GM12878 (cell line): Measurements from ENCODE around the gene COL5A1. TPM values are rescaled to one million over a fixed set of nuclear protein-coding genes. Genes with fewer than 3 reads are reported as not detected.

Experiments
- ATAC-seq: fragments of 200-7000 bp; cut with Tn5 transposase; 3 replicates; pipeline ENCODE4 v1.9.1; 2020; ENCODE audit warnings: mild to moderate bottlenecking, moderate library complexity
- BruUV-seq: library from RNA; stranded (reverse); fragments of 400-500 nt; replicated peaks from 2 replicates; lab custom pipeline; 2021; lab: Mats Ljungman, UMichigan
- CTCF ChIA-PET: fragments of 300-600 bp; sonication (Branson Sonifier 250); formaldehyde crosslinking; extraction: SDS; loops from one replicate; lab custom pipeline; 2021; ENCODE audit warnings: inconsistent platforms; lab: Yijun Ruan, JAX
- POLR2A ChIA-PET: fragments of 350-600 bp; formaldehyde crosslinking; extraction: SDS; loops from one replicate; lab custom pipeline; 2021; ENCODE audit warnings: inconsistent platforms; lab: Charles Lee
- RAD21 ChIA-PET: fragments of 300-600 bp; sonication (Branson Sonifier 250); formaldehyde crosslinking; loops from one replicate; lab custom pipeline; 2023; ENCODE audit warnings: antibody characterized with exemption; ENCODE audit not compliant: unreplicated experiment; lab: Charles Lee
- SMC1A ChIA-PET: fragments of 300-600 bp; sonication (Branson Sonifier 250); formaldehyde crosslinking; loops from one replicate; lab custom pipeline; 2023; ENCODE audit not compliant: unreplicated experiment, uncharacterized antibody; lab: Charles Lee
- DNase-seq: peaks from one replicate; pipeline ENCODE4 v3.0.0-alpha.2; 2011; ENCODE audit warnings: low read depth, low spot score
- FAIRE-seq: peaks from 3 replicates; lab custom pipeline; 2011; peaks lifted over from hg19 to GRCh38; lab: Jason Lieb, UNC
- H2AFZ ChIP-seq: 2 replicates; pipeline ENCODE4 v1.6.0; 2011; ENCODE audit warnings: low read depth, low read length, control low read depth; ENCODE audit not compliant: control insufficient read depth
- H3K27ac ChIP-seq: 2 replicates; pipeline ENCODE4 v1.5.1; 2011; ENCODE audit warnings: control low read depth; ENCODE audit not compliant: control insufficient read depth, insufficient read depth
- H3K27me3 ChIP-seq, 2 experiments: replicated peaks in 1 of 2; 2 replicates each; pipeline versions ENCODE4 v1.6.0 to v1.6.1; 2011; ENCODE audit warnings: low read length in 1 of 2; ENCODE audit not compliant: control insufficient read depth in 2 of 2, insufficient read depth in 2 of 2
- H3K36me3 ChIP-seq, 2 experiments: 2 replicates each; pipeline ENCODE4 v1.5.1; 2011; ENCODE audit warnings: low read length in 1 of 2; ENCODE audit not compliant: control insufficient read depth in 2 of 2, insufficient read depth in 2 of 2
- H3K4me1 ChIP-seq: 2 replicates; pipeline ENCODE4 v1.6.1; 2011; ENCODE audit warnings: mild to moderate bottlenecking, low read length, moderate library complexity, mixed read lengths; ENCODE audit not compliant: control insufficient read depth, insufficient read depth
- H3K4me2 ChIP-seq: 2 replicates; pipeline ENCODE4 v1.6.0; 2011; ENCODE audit warnings: control low read depth; ENCODE audit not compliant: control insufficient read depth, insufficient read depth
- H3K4me3 ChIP-seq: fragments of 200-600 bp; sonication (generic); 2 replicates; pipeline ENCODE4 v1.5.1; 2016
- H3K79me2 ChIP-seq: 2 replicates; pipeline ENCODE4 v1.6.0; 2011; ENCODE audit warnings: low read length; ENCODE audit not compliant: control insufficient read depth, insufficient read depth
- H3K9ac ChIP-seq: 2 replicates; pipeline ENCODE4 v1.8.0; 2011; ENCODE audit warnings: low read length, control low read depth, mixed read lengths; ENCODE audit not compliant: control insufficient read depth, insufficient read depth
- H3K9me3 ChIP-seq: replicated peaks from 3 replicates; pipeline ENCODE4 v1.5.1; 2011; ENCODE audit warnings: mild to moderate bottlenecking, low read length; ENCODE audit not compliant: control insufficient read depth, insufficient read depth
- H4K20me1 ChIP-seq: 2 replicates; pipeline ENCODE4 v1.6.0; 2011; ENCODE audit not compliant: control insufficient read depth, insufficient read depth
- BMI1 ChIP-seq: fragments of 450-650 bp; IDR thresholded peaks from 2 replicates; pipeline ENCODE4 v1.6.1; 2016; ENCODE audit warnings: mild to moderate bottlenecking, moderate library complexity, borderline replicate concordance
- FOXK2 ChIP-seq: fragments of 450-650 bp; IDR thresholded peaks from 2 replicates; pipeline ENCODE4 v1.6.1; 2017; ENCODE audit warnings: mild to moderate bottlenecking, moderate library complexity
- MEF2A ChIP-seq: IDR thresholded peaks from 2 replicates; pipeline ENCODE4 v1.6.1; 2011; ENCODE audit warnings: low read depth, mild to moderate bottlenecking, low read length, moderate library complexity; ENCODE audit not compliant: insufficient read depth
- MTA2 ChIP-seq: fragments of 450-650 bp; IDR thresholded peaks from 2 replicates; pipeline ENCODE4 v1.6.1; 2016; ENCODE audit warnings: low read depth, mild to moderate bottlenecking, moderate library complexity
- RBBP5 ChIP-seq: fragments of 200-600 bp; sonication (generic); conservative IDR thresholded peaks from 2 replicates; pipeline ENCODE4 v1.6.1; 2016
- RCOR1 ChIP-seq: conservative IDR thresholded peaks from 2 replicates; pipeline ENCODE4 v1.6.1; 2012; ENCODE audit warnings: low read depth, low read length, improper control_type of control experiment
- SREBF1 ChIP-seq: IDR thresholded peaks from 2 replicates; pipeline ENCODE4 v1.6.1; 2012; ENCODE audit warnings: mild to moderate bottlenecking, low read length
- SUPT20H ChIP-seq: IDR thresholded peaks from 2 replicates; pipeline ENCODE4 v1.6.1; 2011; ENCODE audit warnings: low read depth, mild to moderate bottlenecking, low read length, moderate library complexity, borderline replicate concordance; ENCODE audit not compliant: control insufficient read depth
- TBL1XR1 ChIP-seq: IDR thresholded peaks from 2 replicates; pipeline ENCODE4 v1.6.1; 2012; ENCODE audit warnings: low read depth, low read length, improper control_type of control experiment
- ZSCAN29 ChIP-seq: fragments of 450-650 bp; IDR thresholded peaks from 2 replicates; pipeline ENCODE4 v1.6.1; 2017; ENCODE audit warnings: mild to moderate bottlenecking, moderate library complexity
- WGBS: methylation state at CpG from one replicate; pipeline ENCODE4 v1.1.6; 2016; ENCODE audit warnings: low lambda C conversion rate; ENCODE audit not compliant: insufficient replicate concordance, insufficient coverage; ENCODE audit errors: missing lambda C conversion rate; 5-methylcytosine and 5-hydroxymethylcytosine counted together
- in situ Hi-C: fragments of 300-500 bp; cut with MboI; formaldehyde crosslinking; loops from 9 replicates; pipeline ENCODE4 v1.14.3; 2018; ENCODE audit warnings: mixed read lengths
- intact Hi-C: fragments of 100-400 bp; cut with micrococcal nuclease; formaldehyde crosslinking; loops from one replicate; pipeline ENCODE4 v1.14.2; 2022; ENCODE audit not compliant: unreplicated experiment
- polyA plus RNA-seq, 11 experiments: library from polyadenylated mRNA; depleted of rRNA in 4 of 11; unstranded in 6 of 11; stranded (reverse) in 5 of 11; fragments of >200 nt; fragmentation: Nextera tagmentation in 4 of 11; fragmentation: Illumina TruSeq in 1 of 11; extraction: Ambion mirVana in 4 of 11; extraction: Trizol in 1 of 11; gene quantifications; 1 replicate in 1 of 11; 2 replicates in 10 of 11; pipeline versions ENCODE4 v1.2.1 to v1.2.3, GENCODE V29; 2011 to 2016; ENCODE audit warnings: inconsistent platforms in 2 of 11, missing spikeins in 2 of 11, low read depth in 1 of 11
- total RNA-seq, 4 experiments: library from RNA; depleted of rRNA in 3 of 4; stranded (reverse); fragments of >200 nt in 3 of 4; fragmentation: Illumina TruSeq in 1 of 4; extraction: Trizol in 1 of 4; gene quantifications; 2 replicates each; pipeline versions ENCODE4 v1.2.1 to v1.2.3, GENCODE V29; 2013 to 2021
- TF ChIP-seq, protein P1 (sequence below): IDR thresholded peaks from 2 replicates; pipeline ENCODE4 v1.6.1; 2011; ENCODE audit warnings: mild to moderate bottlenecking, low read depth, low read length, moderate library complexity; ENCODE audit not compliant: insufficient replicate concordance
- TF ChIP-seq, protein P2 (sequence below): fragments of 450-650 bp; formaldehyde crosslinking; IDR thresholded peaks from 2 replicates; pipeline ENCODE4 v1.4.0; 2020; ENCODE audit warnings: mild to moderate bottlenecking, moderate library complexity
- TF ChIP-seq, protein P3 (sequence below): fragments of 450-650 bp; IDR thresholded peaks from 2 replicates; pipeline ENCODE4 v1.6.1; 2018; ENCODE audit warnings: mild to moderate bottlenecking, low read depth, moderate library complexity; ENCODE audit not compliant: partially characterized antibody
- TF ChIP-seq, protein P4 (sequence below): fragments of 450-650 bp; conservative IDR thresholded peaks from 2 replicates; pipeline ENCODE4 v1.6.1; 2017; ENCODE audit warnings: mild to moderate bottlenecking, moderate library complexity

COL5A1 gene
- total and polyA plus RNA-seq, 10 of the 15 experiments (the other 5 are each of a cell fraction or from before 2014, with no cell fraction given), result under 0.01 to 0.15 (median 0.13) TPM; not detected in 4

DNA sequence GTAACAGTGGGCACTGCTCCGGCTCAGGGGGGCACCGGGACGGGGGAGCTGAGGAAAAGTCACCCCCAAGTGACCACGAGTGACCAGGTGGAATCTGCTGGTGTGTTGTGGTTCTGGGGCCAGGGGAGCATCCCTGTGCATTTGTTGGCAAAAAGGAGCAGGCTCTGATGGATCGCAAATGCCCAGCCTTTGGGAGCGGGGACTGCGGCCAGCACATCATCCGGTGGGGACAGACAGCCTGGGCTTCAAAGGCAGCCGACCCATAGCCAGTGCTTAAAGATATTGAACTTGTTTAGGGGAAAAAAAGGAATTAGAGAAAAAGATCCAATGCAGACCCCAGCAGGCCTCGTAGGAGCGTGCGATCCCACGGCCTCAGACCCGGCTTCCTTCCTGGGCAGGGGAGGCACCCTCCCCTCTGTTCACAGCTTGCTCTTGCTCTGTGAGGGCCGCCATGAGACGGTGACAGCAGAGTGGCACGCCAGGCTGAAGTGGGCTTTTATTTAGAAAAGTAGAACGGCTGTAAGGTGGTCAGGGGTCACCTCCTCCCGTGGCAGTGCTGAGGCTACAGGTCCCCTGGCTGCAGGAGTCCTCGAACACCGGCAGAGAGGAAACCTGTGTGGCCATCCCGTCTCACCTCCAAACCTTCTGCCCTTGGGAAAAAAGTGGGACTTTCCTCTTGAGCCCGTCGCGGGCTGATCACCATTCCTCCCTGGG, 41.2 kb downstream of the COL5A1 start:
- H3K9ac ChIP-seq, result no peak overlapping the region
- no peak overlapping the region for H2AFZ ChIP-seq
- no peaks in the 10 kb centered on the region for H3K36me3 ChIP-seq
- no peaks in the 10 kb centered on the region for H4K20me1 ChIP-seq
- POLR2A ChIA-PET, result no interaction called here
- RAD21 ChIA-PET, result no interaction called here
- no peak overlapping the region for H3K27ac ChIP-seq
- no peak overlapping the region for H3K4me2 ChIP-seq
- intact Hi-C loops (no loop called here), in situ Hi-C loops (no loop called here)
- no TSS peak for BruUV-seq
- H3K9me3 ChIP-seq, result no peaks in the 10 kb centered on the region; the same call in 2 of the 3 replicates
- FAIRE-seq, result no peak
- no peaks in the 10 kb centered on the region for H3K79me2 ChIP-seq
- no peak overlapping the region for H3K4me3 ChIP-seq
- no peaks in the 10 kb centered on the region for H3K27me3 ChIP-seq
- 41% methylated on average over 25 of the region's 25 CpGs for WGBS
- H3K4me1 ChIP-seq, result no peaks in the 10 kb centered on the region
- SMC1A ChIA-PET, result no interaction called here
- ATAC-seq, result no peak
- CTCF ChIA-PET, result no interaction called here
- DNase-seq, result no peak
- TF ChIP-seq RCOR1, result no peak
- no peak for TF ChIP-seq FOXK2
- no peak for TF ChIP-seq BMI1
- no peak for TF ChIP-seq MEF2A
- TF ChIP-seq SREBF1, result no peak
- TF ChIP-seq RBBP5, result no peak
- no peak for TF ChIP-seq MTA2
- TF ChIP-seq, protein P1, sequence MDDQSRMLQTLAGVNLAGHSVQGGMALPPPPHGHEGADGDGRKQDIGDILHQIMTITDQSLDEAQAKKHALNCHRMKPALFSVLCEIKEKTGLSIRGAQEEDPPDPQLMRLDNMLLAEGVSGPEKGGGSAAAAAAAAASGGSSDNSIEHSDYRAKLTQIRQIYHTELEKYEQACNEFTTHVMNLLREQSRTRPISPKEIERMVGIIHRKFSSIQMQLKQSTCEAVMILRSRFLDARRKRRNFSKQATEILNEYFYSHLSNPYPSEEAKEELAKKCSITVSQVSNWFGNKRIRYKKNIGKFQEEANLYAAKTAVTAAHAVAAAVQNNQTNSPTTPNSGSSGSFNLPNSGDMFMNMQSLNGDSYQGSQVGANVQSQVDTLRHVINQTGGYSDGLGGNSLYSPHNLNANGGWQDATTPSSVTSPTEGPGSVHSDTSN, result no peak
- TF ChIP-seq, protein P2, sequence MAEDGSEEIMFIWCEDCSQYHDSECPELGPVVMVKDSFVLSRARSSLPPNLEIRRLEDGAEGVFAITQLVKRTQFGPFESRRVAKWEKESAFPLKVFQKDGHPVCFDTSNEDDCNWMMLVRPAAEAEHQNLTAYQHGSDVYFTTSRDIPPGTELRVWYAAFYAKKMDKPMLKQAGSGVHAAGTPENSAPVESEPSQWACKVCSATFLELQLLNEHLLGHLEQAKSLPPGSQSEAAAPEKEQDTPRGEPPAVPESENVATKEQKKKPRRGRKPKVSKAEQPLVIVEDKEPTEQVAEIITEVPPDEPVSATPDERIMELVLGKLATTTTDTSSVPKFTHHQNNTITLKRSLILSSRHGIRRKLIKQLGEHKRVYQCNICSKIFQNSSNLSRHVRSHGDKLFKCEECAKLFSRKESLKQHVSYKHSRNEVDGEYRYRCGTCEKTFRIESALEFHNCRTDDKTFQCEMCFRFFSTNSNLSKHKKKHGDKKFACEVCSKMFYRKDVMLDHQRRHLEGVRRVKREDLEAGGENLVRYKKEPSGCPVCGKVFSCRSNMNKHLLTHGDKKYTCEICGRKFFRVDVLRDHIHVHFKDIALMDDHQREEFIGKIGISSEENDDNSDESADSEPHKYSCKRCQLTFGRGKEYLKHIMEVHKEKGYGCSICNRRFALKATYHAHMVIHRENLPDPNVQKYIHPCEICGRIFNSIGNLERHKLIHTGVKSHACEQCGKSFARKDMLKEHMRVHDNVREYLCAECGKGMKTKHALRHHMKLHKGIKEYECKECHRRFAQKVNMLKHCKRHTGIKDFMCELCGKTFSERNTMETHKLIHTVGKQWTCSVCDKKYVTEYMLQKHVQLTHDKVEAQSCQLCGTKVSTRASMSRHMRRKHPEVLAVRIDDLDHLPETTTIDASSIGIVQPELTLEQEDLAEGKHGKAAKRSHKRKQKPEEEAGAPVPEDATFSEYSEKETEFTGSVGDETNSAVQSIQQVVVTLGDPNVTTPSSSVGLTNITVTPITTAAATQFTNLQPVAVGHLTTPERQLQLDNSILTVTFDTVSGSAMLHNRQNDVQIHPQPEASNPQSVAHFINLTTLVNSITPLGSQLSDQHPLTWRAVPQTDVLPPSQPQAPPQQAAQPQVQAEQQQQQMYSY, result no peak
- TF ChIP-seq, protein P3, sequence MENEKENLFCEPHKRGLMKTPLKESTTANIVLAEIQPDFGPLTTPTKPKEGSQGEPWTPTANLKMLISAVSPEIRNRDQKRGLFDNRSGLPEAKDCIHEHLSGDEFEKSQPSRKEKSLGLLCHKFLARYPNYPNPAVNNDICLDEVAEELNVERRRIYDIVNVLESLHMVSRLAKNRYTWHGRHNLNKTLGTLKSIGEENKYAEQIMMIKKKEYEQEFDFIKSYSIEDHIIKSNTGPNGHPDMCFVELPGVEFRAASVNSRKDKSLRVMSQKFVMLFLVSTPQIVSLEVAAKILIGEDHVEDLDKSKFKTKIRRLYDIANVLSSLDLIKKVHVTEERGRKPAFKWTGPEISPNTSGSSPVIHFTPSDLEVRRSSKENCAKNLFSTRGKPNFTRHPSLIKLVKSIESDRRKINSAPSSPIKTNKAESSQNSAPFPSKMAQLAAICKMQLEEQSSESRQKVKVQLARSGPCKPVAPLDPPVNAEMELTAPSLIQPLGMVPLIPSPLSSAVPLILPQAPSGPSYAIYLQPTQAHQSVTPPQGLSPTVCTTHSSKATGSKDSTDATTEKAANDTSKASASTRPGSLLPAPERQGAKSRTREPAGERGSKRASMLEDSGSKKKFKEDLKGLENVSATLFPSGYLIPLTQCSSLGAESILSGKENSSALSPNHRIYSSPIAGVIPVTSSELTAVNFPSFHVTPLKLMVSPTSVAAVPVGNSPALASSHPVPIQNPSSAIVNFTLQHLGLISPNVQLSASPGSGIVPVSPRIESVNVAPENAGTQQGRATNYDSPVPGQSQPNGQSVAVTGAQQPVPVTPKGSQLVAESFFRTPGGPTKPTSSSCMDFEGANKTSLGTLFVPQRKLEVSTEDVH, result no peak
- TF ChIP-seq SUPT20H, result no peak
- no peak for TF ChIP-seq TBL1XR1
- no peak for TF ChIP-seq ZSCAN29
- TF ChIP-seq, protein P4, sequence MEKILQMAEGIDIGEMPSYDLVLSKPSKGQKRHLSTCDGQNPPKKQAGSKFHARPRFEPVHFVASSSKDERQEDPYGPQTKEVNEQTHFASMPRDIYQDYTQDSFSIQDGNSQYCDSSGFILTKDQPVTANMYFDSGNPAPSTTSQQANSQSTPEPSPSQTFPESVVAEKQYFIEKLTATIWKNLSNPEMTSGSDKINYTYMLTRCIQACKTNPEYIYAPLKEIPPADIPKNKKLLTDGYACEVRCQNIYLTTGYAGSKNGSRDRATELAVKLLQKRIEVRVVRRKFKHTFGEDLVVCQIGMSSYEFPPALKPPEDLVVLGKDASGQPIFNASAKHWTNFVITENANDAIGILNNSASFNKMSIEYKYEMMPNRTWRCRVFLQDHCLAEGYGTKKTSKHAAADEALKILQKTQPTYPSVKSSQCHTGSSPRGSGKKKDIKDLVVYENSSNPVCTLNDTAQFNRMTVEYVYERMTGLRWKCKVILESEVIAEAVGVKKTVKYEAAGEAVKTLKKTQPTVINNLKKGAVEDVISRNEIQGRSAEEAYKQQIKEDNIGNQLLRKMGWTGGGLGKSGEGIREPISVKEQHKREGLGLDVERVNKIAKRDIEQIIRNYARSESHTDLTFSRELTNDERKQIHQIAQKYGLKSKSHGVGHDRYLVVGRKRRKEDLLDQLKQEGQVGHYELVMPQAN, result no peak
